HEK293 (cell line): ENCODE results near the gene CPNE5.

Source experiments
- CTCF ChIA-PET: fragments of 350-600 bp; formaldehyde crosslinking; extraction: SDS; loops from one replicate; lab custom pipeline; 2021; ENCODE audit warnings: antibody characterized with exemption; lab: Yijun Ruan, JAX
- POLR2A ChIA-PET: fragments of 300-600 bp; formaldehyde crosslinking; extraction: SDS; loops from one replicate; lab custom pipeline; 2020; ENCODE audit warnings: antibody characterized with exemption, inconsistent platforms; lab: Yijun Ruan, JAX
- H3K27ac ChIP-seq: fragments of 200-500 bp; sonication (Bioruptor generic); 2 replicates; pipeline ENCODE4 v1.5.1; 2014; ENCODE audit warnings: low read depth, low read length, control low read depth, inconsistent platforms; ENCODE audit errors: extremely low read depth
- H3K36me3 ChIP-seq, 2 experiments: fragments of 200-500 bp in 1 of 2; sonication (Bioruptor generic) in 1 of 2; 1 replicate in 1 of 2; 2 replicates in 1 of 2; pipeline ENCODE4 v1.5.1; 2014 to 2017; ENCODE audit warnings: inconsistent platforms in 2 of 2, low read length in 2 of 2; ENCODE audit not compliant: control insufficient read depth in 2 of 2, insufficient read depth in 1 of 2
- H3K4me1 ChIP-seq: fragments of 200-500 bp; sonication (Bioruptor generic); 2 replicates; pipeline ENCODE4 v1.5.1; 2014; ENCODE audit warnings: mild to moderate bottlenecking, low read length, inconsistent platforms; ENCODE audit not compliant: control insufficient read depth, insufficient read depth
- H3K4me3 ChIP-seq: 2 replicates; pipeline ENCODE4 v1.5.1; 2011; ENCODE audit warnings: low read depth, mild to moderate bottlenecking, control low read depth, low read length, moderate library complexity
- H3K9me3 ChIP-seq: fragments of 200-500 bp; sonication (Bioruptor generic); 2 replicates; pipeline ENCODE4 v1.5.1; 2014; ENCODE audit warnings: low read depth, low read length, inconsistent platforms; ENCODE audit not compliant: control insufficient read depth, insufficient read depth
- GLI4 ChIP-seq: fragments of 450-650 bp; formaldehyde crosslinking; IDR thresholded peaks from 2 replicates; pipeline ENCODE4 v1.5.1; 2016; ENCODE audit warnings: missing biosample characterization, missing genetic modification characterization
- GLIS2 ChIP-seq: fragments of 450-650 bp; formaldehyde crosslinking; IDR thresholded peaks from 2 replicates; pipeline ENCODE4 v1.5.1; 2016; ENCODE audit warnings: missing biosample characterization, missing genetic modification characterization
- SP3 ChIP-seq: fragments of 450-650 bp; formaldehyde crosslinking; IDR thresholded peaks from 2 replicates; pipeline ENCODE4 v1.5.1; 2016; ENCODE audit warnings: missing biosample characterization, missing genetic modification characterization
- TCF7L2 ChIP-seq: IDR thresholded peaks from 2 replicates; pipeline ENCODE4 v1.6.1; 2011; ENCODE audit warnings: low read depth, mild to moderate bottlenecking, inconsistent platforms, low read length, moderate library complexity, borderline replicate concordance
- ZBTB1 ChIP-seq: fragments of 450-650 bp; formaldehyde crosslinking; IDR thresholded peaks from 2 replicates; pipeline ENCODE4 v1.5.1; 2016; ENCODE audit warnings: missing biosample characterization, missing genetic modification characterization
- ZBTB21 ChIP-seq: fragments of 450-650 bp; formaldehyde crosslinking; IDR thresholded peaks from 2 replicates; pipeline ENCODE4 v1.5.1; 2017; ENCODE audit warnings: missing biosample characterization, missing genetic modification characterization
- ZEB2 ChIP-seq: fragments of 450-650 bp; formaldehyde crosslinking; IDR thresholded peaks from 2 replicates; pipeline ENCODE4 v1.5.1; 2016; ENCODE audit warnings: missing biosample characterization, missing genetic modification characterization
- ZFP37 ChIP-seq: fragments of 450-650 bp; formaldehyde crosslinking; IDR thresholded peaks from 2 replicates; pipeline ENCODE4 v1.5.1; 2016; ENCODE audit warnings: missing biosample characterization, missing genetic modification characterization
- ZFP69B ChIP-seq: fragments of 450-650 bp; formaldehyde crosslinking; IDR thresholded peaks from 2 replicates; pipeline ENCODE4 v1.5.1; 2016; ENCODE audit warnings: missing biosample characterization, missing genetic modification characterization
- ZNF132 ChIP-seq: fragments of 450-650 bp; formaldehyde crosslinking; IDR thresholded peaks from 2 replicates; pipeline ENCODE4 v1.5.1; 2017; ENCODE audit warnings: missing biosample characterization, missing genetic modification characterization, borderline replicate concordance
- ZNF248 ChIP-seq: fragments of 450-650 bp; formaldehyde crosslinking; IDR thresholded peaks from 2 replicates; pipeline ENCODE4 v1.5.1; 2017; ENCODE audit warnings: missing biosample characterization, missing genetic modification characterization
- ZNF350 ChIP-seq: fragments of 450-650 bp; formaldehyde crosslinking; IDR thresholded peaks from 2 replicates; pipeline ENCODE4 v1.5.0; 2017; ENCODE audit warnings: missing biosample characterization, mild to moderate bottlenecking, missing genetic modification characterization
- ZNF621 ChIP-seq: fragments of 450-650 bp; formaldehyde crosslinking; IDR thresholded peaks from 2 replicates; pipeline ENCODE4 v1.5.1; 2017; ENCODE audit warnings: missing biosample characterization, missing genetic modification characterization
- ZNF660 ChIP-seq: fragments of 450-650 bp; IDR thresholded peaks from 2 replicates; pipeline ENCODE4 v1.5.1; 2018; ENCODE audit warnings: missing biosample characterization, mild to moderate bottlenecking, missing genetic modification characterization
- ZNF843 ChIP-seq: fragments of 450-650 bp; formaldehyde crosslinking; IDR thresholded peaks from 2 replicates; pipeline ENCODE4 v1.5.1; 2016; ENCODE audit warnings: missing biosample characterization, missing genetic modification characterization
- TF ChIP-seq, protein P1 (sequence below): fragments of 450-650 bp; formaldehyde crosslinking; IDR thresholded peaks from 2 replicates; pipeline ENCODE4 v1.5.1; 2016; ENCODE audit warnings: missing biosample characterization, missing genetic modification characterization
- TF ChIP-seq, protein P2 (sequence below): fragments of 450-650 bp; formaldehyde crosslinking; conservative IDR thresholded peaks from 2 replicates; pipeline ENCODE4 v1.5.1; 2016; ENCODE audit warnings: low read depth, missing biosample characterization, missing genetic modification characterization
- TF ChIP-seq, protein P3 (sequence below): fragments of 450-650 bp; formaldehyde crosslinking; IDR thresholded peaks from 2 replicates; pipeline ENCODE4 v1.5.1; 2016; ENCODE audit warnings: missing biosample characterization, missing genetic modification characterization
- TF ChIP-seq, protein P4 (sequence below): fragments of 450-650 bp; formaldehyde crosslinking; IDR thresholded peaks from 2 replicates; pipeline ENCODE4 v1.5.0; 2017; ENCODE audit warnings: missing biosample characterization, missing genetic modification characterization, borderline replicate concordance

Gene CPNE5

DNA sequence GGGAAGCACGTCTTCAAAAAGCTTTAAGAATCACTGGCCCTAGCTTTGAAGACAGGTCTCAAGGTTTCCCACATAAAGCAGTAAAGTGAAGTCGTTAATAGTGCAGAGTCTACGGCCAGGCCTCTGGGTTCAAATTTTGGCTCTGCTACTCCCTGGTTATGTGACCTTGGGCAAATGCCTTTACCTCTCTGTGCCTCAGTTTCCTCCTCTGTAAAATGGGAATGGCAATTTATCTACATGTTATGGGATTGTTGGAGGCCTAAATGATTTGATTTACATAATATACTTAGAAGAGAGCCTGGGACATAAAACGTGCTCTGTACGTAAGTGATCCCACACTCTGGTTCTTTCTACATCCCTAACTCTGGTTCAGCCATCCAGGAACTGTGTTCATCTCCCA is 32.1 kb downstream of the CPNE5 start:
- no peak overlapping the region for H3K4me3 ChIP-seq
- peaks cover 3% of the 10 kb centered on the region; the same call in 1 of the 2 replicates for H3K4me1 ChIP-seq
- POLR2A ChIA-PET = no interaction called here
- TF ChIP-seq ZBTB1 (tag by site-specific recombination) (no peak), ZNF248 (no peak), TCF7L2 (no peak), ZFP69B (no peak), ZNF621 (no peak), ZNF350 (no peak), GLI4 (tag by site-specific recombination) (no peak), ZNF132 (tag by site-specific recombination) (no peak), ZNF843 (no peak), SP3 (tag by site-specific recombination) (no peak), ZBTB21 (tag by site-specific recombination) (no peak), ZEB2 (tag by site-specific recombination) (no peak), GLIS2 (tag by site-specific recombination) (no peak), ZNF660 (no peak), ZFP37 (tag by site-specific recombination) (no peak)
- TF ChIP-seq, protein P1, sequence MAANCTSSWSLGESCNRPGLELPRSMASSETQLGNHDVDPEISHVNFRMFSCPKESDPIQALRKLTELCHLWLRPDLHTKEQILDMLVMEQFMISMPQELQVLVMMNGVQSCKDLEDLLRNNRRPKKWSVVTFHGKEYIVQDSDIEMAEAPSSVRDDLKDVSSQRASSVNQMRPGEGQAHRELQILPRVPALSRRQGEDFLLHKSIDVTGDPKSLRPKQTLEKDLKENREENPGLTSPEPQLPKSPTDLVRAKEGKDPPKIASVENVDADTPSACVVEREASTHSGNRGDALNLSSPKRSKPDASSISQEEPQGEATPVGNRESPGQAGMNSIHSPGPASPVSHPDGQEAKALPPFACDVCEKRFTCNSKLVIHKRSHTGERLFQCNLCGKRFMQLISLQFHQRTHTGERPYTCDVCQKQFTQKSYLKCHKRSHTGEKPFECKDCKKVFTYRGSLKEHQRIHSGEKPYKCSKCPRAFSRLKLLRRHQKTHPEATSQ = no peak
- TF ChIP-seq, protein P2, sequence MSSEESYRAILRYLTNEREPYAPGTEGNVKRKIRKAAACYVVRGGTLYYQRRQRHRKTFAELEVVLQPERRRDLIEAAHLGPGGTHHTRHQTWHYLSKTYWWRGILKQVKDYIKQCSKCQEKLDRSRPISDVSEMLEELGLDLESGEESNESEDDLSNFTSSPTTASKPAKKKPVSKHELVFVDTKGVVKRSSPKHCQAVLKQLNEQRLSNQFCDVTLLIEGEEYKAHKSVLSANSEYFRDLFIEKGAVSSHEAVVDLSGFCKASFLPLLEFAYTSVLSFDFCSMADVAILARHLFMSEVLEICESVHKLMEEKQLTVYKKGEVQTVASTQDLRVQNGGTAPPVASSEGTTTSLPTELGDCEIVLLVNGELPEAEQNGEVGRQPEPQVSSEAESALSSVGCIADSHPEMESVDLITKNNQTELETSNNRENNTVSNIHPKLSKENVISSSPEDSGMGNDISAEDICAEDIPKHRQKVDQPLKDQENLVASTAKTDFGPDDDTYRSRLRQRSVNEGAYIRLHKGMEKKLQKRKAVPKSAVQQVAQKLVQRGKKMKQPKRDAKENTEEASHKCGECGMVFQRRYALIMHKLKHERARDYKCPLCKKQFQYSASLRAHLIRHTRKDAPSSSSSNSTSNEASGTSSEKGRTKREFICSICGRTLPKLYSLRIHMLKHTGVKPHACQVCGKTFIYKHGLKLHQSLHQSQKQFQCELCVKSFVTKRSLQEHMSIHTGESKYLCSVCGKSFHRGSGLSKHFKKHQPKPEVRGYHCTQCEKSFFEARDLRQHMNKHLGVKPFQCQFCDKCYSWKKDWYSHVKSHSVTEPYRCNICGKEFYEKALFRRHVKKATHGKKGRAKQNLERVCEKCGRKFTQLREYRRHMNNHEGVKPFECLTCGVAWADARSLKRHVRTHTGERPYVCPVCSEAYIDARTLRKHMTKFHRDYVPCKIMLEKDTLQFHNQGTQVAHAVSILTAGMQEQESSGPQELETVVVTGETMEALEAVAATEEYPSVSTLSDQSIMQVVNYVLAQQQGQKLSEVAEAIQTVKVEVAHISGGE = no peak
- TF ChIP-seq, protein P3, sequence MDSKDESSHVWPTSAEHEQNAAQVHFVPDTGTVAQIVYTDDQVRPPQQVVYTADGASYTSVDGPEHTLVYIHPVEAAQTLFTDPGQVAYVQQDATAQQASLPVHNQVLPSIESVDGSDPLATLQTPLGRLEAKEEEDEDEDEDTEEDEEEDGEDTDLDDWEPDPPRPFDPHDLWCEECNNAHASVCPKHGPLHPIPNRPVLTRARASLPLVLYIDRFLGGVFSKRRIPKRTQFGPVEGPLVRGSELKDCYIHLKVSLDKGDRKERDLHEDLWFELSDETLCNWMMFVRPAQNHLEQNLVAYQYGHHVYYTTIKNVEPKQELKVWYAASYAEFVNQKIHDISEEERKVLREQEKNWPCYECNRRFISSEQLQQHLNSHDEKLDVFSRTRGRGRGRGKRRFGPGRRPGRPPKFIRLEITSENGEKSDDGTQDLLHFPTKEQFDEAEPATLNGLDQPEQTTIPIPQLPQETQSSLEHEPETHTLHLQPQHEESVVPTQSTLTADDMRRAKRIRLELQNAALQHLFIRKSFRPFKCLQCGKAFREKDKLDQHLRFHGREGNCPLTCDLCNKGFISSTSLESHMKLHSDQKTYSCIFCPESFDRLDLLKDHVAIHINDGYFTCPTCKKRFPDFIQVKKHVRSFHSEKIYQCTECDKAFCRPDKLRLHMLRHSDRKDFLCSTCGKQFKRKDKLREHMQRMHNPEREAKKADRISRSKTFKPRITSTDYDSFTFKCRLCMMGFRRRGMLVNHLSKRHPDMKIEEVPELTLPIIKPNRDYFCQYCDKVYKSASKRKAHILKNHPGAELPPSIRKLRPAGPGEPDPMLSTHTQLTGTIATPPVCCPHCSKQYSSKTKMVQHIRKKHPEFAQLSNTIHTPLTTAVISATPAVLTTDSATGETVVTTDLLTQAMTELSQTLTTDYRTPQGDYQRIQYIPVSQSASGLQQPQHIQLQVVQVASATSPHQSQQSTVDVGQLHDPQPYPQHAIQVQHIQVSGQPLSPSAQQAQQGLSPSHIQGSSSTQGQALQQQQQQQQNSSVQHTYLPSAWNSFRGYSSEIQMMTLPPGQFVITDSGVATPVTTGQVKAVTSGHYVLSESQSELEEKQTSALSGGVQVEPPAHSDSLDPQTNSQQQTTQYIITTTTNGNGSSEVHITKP (tag by site-specific recombination) = no peak
- TF ChIP-seq, protein P4, sequence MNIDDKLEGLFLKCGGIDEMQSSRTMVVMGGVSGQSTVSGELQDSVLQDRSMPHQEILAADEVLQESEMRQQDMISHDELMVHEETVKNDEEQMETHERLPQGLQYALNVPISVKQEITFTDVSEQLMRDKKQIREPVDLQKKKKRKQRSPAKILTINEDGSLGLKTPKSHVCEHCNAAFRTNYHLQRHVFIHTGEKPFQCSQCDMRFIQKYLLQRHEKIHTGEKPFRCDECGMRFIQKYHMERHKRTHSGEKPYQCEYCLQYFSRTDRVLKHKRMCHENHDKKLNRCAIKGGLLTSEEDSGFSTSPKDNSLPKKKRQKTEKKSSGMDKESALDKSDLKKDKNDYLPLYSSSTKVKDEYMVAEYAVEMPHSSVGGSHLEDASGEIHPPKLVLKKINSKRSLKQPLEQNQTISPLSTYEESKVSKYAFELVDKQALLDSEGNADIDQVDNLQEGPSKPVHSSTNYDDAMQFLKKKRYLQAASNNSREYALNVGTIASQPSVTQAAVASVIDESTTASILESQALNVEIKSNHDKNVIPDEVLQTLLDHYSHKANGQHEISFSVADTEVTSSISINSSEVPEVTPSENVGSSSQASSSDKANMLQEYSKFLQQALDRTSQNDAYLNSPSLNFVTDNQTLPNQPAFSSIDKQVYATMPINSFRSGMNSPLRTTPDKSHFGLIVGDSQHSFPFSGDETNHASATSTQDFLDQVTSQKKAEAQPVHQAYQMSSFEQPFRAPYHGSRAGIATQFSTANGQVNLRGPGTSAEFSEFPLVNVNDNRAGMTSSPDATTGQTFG = no peak
- H3K9me3 ChIP-seq = no peaks in the 10 kb centered on the region
- no peak overlapping the region for H3K27ac ChIP-seq
- CTCF ChIA-PET = interaction anchor here (0.6 to 0.7 kb wide), 2 partner anchors 44 to 105 kb away, joined by 3 read pairs; no protein-coding TSS in a partner anchor
- no peaks in the 10 kb centered on the region for H3K36me3 ChIP-seq
